RWPE2 (cell line): ENCODE results near the gene IQGAP2.

Source experiments
- ATAC-seq: fragments of 200-7000 bp; cut with Tn5 transposase; 3 replicates; pipeline ENCODE4 v1.9.1; 2021; ENCODE audit warnings: low read depth
- DNase-seq: peaks from one replicate; pipeline ENCODE4 v3.0.0-alpha.2; 2020; ENCODE audit warnings: low spot score
- H3K27ac ChIP-seq: fragments of 450-650 bp; 2 replicates; pipeline ENCODE4 v1.5.1; 2017; ENCODE audit warnings: mild to moderate bottlenecking; ENCODE audit not compliant: poor library complexity, severe bottlenecking
- H3K27me3 ChIP-seq: fragments of 250-450 bp; sonication (Bioruptor Pico); 2 replicates; pipeline ENCODE4 v1.5.1; 2021; ENCODE audit warnings: mild to moderate bottlenecking, moderate library complexity; ENCODE audit not compliant: insufficient read depth, poor library complexity, severe bottlenecking
- H3K36me3 ChIP-seq: fragments of 250-450 bp; sonication (Bioruptor Pico); 2 replicates; pipeline ENCODE4 v1.5.1; 2020; ENCODE audit warnings: low read depth, mild to moderate bottlenecking, moderate library complexity
- H3K4me1 ChIP-seq: fragments of 250-450 bp; sonication (Bioruptor Pico); 2 replicates; pipeline ENCODE4 v1.5.1; 2021; ENCODE audit warnings: mild to moderate bottlenecking, moderate library complexity; ENCODE audit not compliant: insufficient read depth, poor library complexity, severe bottlenecking
- H3K4me3 ChIP-seq: fragments of 250-450 bp; sonication (Bioruptor Pico); 2 replicates; pipeline ENCODE4 v1.5.1; 2021; ENCODE audit warnings: mild to moderate bottlenecking, moderate library complexity; ENCODE audit not compliant: severe bottlenecking
- H3K9me3 ChIP-seq: fragments of 250-450 bp; sonication (Bioruptor Pico); 2 replicates; pipeline ENCODE4 v1.5.1; 2021; ENCODE audit warnings: mild to moderate bottlenecking, moderate library complexity; ENCODE audit not compliant: severe bottlenecking
- CTCF ChIP-seq: fragments of 450-650 bp; IDR thresholded peaks from one replicate; pipeline ENCODE4 v1.5.1; 2017; ENCODE audit warnings: mild to moderate bottlenecking, moderate library complexity; ENCODE audit not compliant: poor library complexity, severe bottlenecking

The IQGAP2 gene

GRCh38 chr5:76492819-76493189, 89.7 kb downstream of the IQGAP2 start:
- no peaks in the 10 kb centered on the region for H3K36me3 ChIP-seq
- no peaks in the 10 kb centered on the region for H3K27me3 ChIP-seq
- H3K27ac ChIP-seq, result no peak overlapping the region
- no peak for DNase-seq
- no peak overlapping the region for H3K4me3 ChIP-seq
- no peaks in the 10 kb centered on the region for H3K4me1 ChIP-seq
- ATAC-seq, result no peak
- no peak for TF ChIP-seq CTCF
- H3K9me3 ChIP-seq, result no peaks in the 10 kb centered on the region

GRCh38 chr5:76493190-76493837, 90.2 kb downstream of the IQGAP2 start:
- H3K4me3 ChIP-seq, result no peak overlapping the region
- no peak for ATAC-seq
- TF ChIP-seq CTCF, result no peak
- H3K9me3 ChIP-seq, result no peaks in the 10 kb centered on the region
- no peaks in the 10 kb centered on the region for H3K36me3 ChIP-seq
- H3K4me1 ChIP-seq, result no peaks in the 10 kb centered on the region
- no peak overlapping the region for H3K27ac ChIP-seq
- DNase-seq, result no peak
- H3K27me3 ChIP-seq, result no peaks in the 10 kb centered on the region

GRCh38 chr5:76494201-76494600, 91.1 kb downstream of the IQGAP2 start:
- Histone ChIP-seq H3K4me3 (no peak overlapping the region), H3K27ac (no peak overlapping the region), H3K9me3 (no peaks in the 10 kb centered on the region), H3K27me3 (no peaks in the 10 kb centered on the region), H3K4me1 (no peaks in the 10 kb centered on the region), H3K36me3 (no peaks in the 10 kb centered on the region)
- TF ChIP-seq CTCF, result no peak
- DNase-seq (no peak), ATAC-seq (no peak)

- Histone ChIP-seq H3K9me3 (no peaks in the 10 kb centered on the region), H3K36me3 (no peaks in the 10 kb centered on the region), H3K4me1 (no peaks in the 10 kb centered on the region), H3K4me3 (no peak overlapping the region), H3K27me3 (no peaks in the 10 kb centered on the region), H3K27ac (no peak overlapping the region)
- DNase-seq (no peak), ATAC-seq (no peak)
- TF ChIP-seq CTCF, result no peak
Observed at GRCh38 chr5:76495870-76496269, 92.8 kb downstream of the IQGAP2 start.

GRCh38 chr5:76497065-76497460, 94.0 kb downstream of the IQGAP2 start:
- TF ChIP-seq CTCF, result no peak
- no peaks in the 10 kb centered on the region for H3K9me3 ChIP-seq
- no peaks in the 10 kb centered on the region for H3K4me1 ChIP-seq
- DNase-seq (no peak), ATAC-seq (no peak)
- H3K36me3 ChIP-seq, result no peaks in the 10 kb centered on the region
- no peak overlapping the region for H3K4me3 ChIP-seq
- H3K27ac ChIP-seq, result no peak overlapping the region
- H3K27me3 ChIP-seq, result no peaks in the 10 kb centered on the region
